GOT3 (cell line): ENCODE data around the gene TDRD7.
"Not testable (repeated sequence)": the region's sequence is repeated elsewhere in the genome, so short reads cannot be mapped to it uniquely, and the experiment has no call there.

Experiments used
- DNase-seq: peaks from one replicate; lab custom pipeline; 2025; ENCODE audit warnings: mixed read lengths; lab: John Stamatoyannopoulos, UW

Gene TDRD7

DNA sequence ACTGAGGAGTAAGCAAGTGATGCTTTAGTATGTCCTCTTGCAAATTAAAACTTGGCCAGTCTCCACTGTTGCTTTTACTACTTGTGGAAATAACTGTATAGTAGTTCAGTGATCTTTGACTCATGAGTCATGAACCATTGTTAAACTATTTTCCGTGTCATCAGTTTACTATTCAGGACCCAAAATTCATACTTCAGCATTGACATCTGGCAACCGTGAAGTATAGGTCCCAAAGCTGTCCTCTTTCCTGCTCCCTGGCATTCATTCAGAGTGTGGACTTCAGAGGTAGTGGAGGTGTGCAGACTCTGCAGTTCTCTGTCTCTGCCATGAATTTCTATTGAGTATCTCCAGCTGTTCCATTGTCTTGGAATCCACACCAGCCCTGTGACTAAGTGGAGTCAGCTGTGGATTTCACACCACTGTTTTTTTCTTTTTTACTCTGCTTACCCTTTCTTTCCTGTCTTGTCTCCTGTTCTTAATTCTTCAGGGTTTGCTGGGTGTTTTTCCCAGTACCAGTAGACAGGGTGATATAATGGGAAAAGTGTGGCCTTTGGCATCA is 7.5 kb downstream of the TDRD7 start:
- no peak for DNase-seq

DNA sequence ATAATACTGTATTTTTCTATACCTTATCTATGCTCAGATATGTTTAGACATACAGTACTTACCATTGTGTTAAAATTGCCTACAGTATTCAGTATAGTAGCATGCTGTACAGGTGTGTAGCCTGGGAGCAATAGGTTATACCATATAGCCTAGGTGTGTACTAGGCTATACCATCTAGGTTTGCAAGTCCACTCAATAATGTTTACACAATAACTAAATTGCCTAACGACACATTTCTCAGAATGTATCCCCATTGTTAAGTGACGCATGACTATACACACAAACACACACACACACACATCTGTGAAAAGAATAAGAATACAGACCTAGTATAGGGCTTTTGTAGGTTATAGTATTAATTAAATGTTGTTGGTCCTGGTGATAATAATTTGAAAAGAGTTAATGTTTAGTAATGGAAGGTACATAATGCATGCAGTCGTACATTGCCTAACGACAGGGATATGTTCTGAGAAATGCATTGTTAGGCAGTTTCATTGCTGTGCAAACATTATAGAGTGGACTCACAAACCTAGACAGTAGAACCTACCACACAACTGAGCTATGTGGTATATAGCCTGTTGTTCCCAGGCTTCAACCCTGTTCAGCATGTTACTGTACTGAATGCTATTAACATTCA is 13.6 kb downstream of the TDRD7 start:
- no peak for DNase-seq

DNA sequence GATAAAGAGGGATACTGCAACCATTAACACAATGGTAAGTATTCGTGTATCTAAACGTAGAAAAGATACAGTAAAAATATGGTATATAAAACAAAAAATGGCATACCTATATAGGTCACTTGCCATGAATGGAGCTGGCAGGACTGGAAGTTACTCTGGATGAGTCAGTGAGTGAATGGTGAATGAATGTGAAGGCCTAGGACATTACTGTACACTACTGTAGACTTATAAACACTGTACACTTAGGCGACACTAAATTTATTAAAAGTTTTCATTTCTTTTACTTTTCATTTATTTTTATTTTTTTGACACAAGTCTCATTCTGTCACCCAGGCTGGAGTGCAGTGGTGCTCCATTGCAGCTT is 14.1 kb downstream of the TDRD7 start:
- no peak for DNase-seq

DNA sequence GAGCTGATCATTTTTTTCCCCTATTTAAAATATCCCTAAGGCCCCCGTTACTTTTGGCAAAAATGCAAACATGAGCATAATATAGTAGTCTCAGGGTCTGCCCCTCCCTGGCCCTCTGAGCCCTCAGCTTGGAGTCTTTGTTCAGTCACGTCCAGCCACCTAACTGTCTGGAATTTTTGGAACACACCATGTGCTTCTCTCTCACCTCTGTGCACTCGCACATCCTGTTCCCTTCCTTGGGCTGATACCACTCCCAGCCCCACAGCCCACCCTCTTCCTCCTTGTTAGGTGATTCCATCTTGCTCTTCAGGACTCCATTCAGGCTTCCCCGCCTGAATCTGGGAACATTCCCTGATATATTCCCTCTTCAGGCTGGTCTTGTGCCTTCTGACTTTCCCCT is 16.0 kb downstream of the TDRD7 start:
- DNase-seq = no peak

DNA sequence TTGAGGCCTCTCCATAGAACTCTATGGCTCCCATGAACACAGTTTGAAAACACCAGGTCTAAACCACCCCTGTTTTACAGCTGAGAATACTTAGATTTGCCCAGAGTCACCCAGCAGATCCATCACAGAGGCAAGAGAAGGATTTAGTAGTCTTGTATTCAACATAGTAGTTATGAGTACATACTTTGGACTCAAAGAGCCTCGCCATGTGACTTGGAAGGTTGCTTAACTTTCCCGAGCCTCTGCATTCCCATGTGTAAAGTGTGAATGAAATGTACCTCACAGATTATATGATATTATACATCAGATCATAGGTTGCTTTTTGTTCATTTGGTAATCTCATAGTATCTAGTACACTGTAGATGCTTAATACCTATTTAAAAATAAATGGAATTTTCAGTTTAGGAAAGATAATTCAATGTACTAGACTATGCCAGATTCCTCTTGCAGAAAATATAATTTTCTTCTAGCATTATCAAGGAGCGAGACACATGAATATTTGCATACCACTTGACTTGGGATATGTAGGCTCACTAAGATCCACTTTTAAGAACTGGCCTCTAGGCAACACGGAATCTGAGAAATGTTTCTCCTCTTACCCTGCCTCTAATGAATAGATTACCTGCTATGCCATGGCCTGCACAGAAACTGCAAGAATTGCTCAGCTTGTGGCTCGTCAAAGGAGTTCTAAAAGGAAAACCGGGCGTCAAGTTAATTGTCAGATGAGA is 18.6 kb downstream of the TDRD7 start:
- DNase-seq = no peak

DNA sequence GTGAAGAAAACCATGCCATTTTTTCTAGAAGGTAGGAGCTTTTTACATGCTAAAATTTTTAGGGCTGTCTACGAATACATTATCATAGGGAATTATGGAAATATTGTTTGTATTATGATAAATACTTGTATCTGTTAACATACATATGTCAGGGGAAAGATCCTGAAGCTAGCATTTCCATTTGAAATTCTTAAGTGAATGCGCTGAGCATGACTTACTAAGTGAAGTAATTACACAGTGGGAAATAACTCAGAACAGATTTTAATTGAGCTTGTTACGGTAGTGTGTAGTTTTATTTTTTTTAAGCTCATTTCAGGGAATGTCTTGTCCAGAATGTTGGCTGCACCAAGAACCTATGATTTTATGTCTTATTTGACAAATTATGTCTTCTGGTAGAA is 19.1 kb downstream of the TDRD7 start:
- no peak for DNase-seq

DNA sequence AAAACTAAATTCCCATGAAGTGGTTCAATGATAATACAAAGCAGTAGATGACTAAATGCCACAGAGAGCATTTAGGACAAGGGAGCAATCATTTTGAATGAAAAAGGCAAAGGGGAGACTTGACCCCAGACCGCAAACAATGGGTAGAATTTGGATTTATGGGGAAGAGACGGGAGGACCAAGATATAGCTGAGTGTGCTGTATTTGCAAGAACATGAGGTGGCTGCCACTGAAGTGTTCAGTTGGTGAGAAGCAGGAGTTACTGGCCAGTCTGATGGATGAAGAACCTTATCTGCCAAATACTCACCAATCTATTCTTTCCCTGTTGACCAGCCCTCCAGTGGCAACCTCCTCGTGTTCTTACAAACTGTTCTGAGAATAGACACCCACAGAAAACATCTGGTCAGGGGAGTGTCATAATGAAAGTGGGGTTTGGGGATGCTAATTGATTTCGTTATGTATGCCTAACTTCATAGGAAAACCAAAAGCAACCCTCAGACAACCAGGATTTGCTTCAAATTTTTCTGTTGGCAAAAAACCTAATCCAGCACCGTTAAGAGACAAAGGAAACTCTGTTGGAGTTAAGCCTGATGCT is 19.8 kb downstream of the TDRD7 start:
- DNase-seq = no peak

DNA sequence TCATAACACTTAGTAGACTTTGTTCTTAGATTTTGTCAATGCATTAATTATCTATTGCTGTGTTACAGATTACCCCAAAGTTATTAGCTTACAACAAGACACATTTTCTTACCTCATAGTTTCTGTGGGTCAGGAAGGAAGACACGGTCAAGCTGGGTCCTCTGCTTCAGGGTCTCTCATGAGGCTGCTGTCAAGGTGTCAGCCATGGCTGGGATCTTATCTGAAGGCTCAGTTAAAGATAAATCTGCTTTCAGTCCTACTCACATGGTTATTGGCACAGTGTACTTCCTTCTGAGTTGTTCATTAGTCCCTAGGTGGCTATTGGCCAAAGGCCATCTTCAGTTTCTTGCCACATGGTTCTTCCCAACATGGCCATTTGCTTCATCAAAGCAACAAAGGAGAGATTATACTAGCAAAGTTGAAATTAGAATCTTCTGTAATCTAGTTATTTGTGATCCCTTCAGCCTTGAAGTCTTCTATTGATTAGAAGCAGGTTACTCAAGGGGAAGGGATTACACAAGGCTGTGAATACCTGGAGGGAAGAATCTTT is 25.2 kb downstream of the TDRD7 start:
- no peak for DNase-seq

DNA sequence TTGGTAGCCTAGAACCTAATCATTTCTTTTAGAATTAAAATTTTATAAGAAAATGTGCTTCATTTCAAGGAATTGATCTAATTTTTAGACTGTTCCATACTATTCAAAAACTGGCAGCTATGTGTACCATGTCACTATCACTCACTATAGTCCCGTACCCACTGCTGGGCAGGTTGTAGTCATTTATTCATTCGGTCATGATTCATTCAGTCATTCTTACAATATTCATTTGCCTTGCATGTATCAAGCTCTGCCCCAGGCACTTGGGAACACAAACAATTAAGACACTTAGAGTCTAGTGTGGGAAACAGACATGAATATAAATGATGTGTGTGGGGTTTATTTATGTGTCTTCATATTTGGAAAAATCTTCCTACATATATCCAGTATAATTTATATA is 26.4 kb downstream of the TDRD7 start:
- no peak for DNase-seq

DNA sequence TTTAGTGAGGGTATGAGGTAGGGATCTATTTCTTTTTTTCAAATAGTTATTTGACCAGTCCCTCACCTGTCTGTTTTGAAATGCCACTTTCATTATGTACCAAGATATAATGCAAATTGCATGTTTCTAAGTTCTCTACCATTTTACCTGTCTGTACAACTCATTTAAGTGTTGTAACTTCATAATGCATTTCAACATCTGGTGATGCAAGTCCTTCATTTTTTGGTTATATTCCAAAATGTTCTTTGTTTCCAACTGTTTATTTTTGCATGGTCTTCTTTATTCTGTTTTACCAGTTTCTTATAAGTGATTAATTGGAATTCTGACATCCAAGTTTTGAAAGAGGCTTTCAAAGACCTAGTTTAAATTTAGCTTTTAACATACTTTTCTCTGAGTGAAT is 26.8 kb downstream of the TDRD7 start:
- DNase-seq = no peak

DNA sequence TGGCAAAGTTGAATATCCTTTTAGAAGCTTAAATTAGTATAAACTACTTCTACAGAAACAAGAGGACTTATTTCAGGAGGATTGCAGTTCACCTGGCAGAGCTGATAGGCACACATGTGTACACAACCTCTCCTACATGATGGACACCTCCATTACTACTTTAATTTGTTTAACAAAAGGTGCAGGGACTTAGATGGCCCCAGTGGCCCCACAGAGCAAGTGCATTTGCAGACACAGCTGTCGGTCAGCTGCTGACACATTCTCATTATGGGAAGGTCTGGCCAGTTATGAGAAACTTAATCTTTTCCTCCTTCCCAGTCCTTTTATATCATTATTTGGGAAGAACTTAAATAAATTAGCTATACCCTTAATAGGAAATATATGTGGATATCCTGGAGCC is 28.3 kb downstream of the TDRD7 start:
- no peak for DNase-seq

DNA sequence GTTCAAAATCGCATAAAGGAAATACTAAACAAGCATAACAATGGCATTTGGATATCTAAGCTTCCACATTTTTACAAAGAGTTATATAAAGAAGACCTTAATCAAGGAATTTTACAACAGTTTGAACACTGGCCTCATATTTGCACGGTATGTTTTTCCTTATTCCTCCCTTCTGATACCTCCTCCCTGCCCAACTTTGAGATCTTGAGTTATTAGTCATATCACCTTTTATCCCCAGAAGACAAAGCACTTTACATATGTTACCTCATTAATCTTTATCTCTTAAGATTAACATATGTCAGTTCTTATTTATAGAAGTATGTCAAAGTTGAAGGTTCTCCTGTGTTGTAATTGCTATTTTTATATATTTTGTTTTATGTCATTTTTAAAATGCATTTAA is 29.8 kb downstream of the TDRD7 start:
- no peak for DNase-seq

DNA sequence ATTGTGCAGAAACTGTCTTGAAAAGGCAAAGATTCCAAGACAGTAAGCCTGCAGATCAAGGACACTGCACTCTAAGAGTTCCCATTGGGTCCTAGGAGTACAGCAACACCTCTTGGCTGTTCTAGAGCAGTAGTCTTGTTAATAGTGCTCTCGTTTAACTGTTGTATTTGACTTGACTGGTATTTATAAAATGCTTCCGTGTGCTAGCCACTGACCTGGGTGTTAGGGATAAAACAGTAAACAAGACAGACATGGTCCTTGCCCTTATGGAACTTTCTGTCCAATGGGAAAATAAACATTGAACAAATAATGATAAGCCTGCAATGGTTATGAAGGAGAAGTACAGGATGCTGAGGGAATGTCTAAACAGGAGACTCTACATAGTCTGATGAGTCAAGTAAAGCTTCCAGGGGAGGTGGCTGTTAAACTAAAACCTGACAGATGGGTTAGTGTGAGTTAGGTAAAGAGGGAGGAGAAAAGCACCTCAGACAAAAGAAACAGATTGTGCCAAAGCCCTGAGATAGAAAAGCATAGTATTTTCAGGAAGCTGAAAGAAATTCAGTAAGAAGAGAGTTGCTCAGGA is 33.3 kb downstream of the TDRD7 start:
- DNase-seq = no peak

DNA sequence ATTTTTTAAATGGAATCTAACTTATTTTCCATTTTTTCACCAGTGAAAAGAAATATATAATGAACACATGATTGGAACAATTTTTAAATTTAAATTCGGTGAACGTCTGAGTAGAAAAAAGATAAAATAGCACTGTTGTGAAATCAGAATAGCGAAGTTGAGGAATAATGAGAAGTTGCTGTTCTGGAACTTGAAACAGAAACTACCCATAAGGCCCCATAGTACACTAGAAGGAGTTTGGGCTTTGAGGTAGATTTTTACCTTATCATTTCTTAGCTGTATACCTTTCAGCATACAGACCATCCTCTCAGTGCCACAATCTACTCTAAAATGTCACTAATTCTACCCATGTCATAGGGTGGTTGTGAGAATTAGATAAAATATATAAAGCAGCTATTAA is 35.1 kb downstream of the TDRD7 start:
- DNase-seq = no peak

DNA sequence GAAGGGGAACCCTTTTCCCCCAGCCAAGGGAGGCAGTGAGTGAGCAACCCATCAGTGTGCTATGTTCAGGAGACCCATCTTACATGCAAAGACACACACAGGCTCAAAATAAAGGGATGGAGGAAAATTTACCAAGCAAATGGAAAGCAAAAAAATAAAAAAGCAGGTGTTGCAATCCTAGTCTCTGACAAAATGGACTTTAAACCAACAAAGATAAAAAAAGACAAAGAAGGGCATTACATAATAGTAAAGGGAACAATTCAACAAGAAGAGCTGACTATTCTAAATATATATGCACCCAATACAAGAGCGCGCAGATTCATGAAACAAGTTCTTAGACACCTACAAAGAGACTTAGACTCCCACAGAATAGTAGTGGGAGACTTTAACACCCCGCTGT is 41.7 kb downstream of the TDRD7 start:
- not testable (repeated sequence) for DNase-seq

DNA sequence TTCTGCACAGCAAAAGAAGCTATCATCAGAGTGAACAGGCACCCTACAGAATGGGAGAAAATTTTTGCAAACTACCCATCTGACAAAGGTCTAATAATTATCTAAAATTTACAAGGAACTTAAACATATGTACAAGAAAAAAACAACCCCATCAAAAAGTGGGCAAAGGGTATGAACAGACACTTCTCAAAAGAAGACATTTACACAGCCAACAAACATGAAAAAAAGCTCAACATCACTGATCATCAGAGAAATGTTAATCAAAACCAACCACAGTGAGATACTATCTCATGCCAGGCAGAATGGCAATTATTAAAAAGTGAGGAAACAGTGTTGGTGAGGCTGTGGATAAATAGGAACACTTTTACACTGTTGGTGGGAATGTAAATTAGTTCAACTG is 44.9 kb downstream of the TDRD7 start:
- DNase-seq = not testable (repeated sequence)

DNA sequence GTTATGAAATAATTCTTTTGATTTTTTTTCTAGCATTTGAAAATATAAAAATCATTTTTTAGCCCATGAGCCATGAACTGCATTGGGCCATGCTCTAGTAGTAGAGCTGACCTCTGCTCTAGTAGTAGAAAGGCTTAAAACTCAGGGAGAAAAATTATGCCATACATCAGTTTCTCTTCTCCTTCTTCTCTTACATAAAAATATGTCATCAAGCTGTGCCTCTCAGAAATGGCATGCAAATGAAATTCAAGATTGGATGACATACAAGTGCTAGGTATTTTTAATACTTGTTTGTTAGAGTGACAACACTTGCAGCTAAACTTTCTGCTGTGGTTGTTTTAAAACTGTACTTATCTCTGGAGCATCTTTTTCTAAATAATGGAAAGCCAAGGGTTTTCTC is 47.4 kb downstream of the TDRD7 start:
- DNase-seq = no peak

DNA sequence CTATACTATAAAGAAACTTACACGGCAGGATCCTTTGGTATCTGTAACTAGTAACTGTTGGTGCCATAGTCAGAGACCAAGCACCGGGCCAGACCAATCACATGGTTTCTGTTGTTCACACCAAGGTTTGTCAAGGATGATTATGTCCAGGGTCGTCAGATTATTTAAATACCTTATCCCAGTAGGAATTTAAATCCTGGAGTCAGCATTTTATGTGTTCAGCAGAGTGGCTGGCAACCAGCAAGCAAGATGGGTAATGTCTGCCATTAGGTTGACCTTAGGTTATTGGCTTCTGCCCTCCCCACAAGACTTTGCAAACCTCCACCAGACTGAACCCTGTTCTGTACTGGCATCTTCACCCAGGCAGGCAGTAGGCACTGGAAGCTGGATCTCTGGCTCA is 50.3 kb downstream of the TDRD7 start:
- no peak for DNase-seq

DNA sequence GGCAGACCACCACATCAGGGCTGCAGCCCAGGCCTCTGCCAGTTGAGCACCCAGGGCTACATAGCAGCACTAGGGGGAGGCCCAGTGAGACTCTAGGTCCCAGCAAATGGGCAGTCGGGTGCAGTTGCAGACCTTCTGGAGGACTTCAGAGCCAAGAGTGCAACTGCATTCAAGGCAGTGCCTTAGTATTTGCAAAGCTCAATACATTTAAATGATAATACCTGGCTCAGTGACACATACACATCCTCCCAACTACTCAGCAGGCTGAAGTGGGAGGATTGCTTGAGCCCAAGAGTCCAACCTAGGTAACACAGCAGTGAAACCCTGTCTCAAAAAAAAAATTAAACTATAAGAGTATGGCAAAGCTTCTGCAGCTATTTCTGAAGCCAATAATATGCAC is 51.0 kb downstream of the TDRD7 start:
- DNase-seq = no peak

DNA sequence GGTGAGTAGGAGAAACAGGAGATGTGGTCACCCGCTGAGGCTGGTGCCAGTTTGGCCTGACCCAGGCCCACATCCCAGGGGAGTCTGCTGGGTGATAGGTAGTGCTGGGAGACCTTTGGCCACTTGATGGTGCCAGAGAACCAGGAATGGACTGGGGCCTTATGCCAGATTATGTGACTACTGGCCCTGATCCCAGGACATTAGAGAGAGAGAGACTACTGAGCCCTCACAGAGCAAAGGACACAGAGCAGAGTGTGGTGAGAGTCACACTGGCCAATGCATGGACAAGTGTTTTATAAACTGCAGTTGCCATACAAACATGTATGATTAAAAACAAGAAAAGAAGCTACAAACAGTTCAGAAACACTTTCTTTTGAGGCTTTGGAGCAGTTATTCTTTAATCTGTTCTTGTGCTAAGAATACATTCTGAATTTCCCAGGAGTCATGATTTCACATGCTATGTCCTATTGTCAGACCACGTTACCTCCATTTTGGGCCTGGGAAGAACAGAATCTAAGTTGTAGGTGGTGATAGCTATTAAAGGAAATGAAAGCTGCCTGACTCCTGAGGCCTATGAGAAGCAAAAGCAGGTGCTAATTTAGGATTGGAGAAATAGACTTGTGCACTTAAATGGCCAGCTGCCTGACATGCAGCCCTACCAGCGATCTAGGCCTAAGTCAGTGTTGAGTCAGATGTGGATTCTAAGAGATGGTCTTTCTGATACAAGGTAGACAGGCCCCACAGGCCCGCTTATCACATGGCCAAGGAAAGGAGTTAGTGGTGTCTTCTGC is 57.0 kb downstream of the TDRD7 start:
- no peak for DNase-seq

DNA sequence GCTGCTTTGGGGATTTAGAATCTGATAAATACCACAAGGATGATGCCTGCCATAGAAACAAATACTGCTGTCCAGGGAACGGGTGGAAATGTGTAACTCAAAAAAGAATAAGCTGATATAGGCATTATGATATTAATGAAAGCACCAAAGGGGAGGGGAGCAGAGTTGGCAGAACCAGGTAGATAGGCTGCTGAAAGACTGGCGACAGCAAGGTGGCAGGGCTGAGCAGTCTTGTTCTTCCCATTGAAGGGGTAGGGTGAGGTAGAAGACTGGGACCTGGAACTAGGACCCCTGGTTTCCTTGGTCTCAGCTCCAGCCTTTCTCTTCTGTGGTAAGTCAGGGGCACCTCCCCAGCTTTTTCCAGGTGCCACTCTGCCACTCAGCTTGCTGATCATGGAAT is 58.2 kb downstream of the TDRD7 start:
- DNase-seq = no peak

DNA sequence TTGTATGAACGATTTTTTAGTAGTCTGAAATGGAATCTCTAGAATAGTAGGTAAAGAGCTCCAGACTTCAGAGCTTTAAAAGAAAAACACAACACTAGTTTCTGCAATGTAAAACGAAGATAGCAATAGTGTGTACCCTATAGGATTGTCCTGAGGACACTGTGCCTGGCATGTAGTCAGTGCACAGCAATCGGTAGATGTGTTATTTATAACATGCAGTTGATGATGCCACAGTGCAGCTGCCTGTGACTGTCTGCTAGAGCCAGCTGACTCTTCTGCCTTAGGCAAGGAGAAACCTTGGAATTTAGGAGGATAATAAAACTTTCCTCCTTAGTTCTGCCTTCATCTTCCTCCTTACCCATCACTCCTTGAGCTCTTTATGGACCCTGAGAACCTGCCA is 61.8 kb downstream of the TDRD7 start:
- DNase-seq = no peak
